GM19238 (cell line): Measurements from ENCODE around the gene BAIAP3.
A peak's percentile ranks its signal among the peaks of the same experiment; 100 is the strongest.

ENCODE experiments used
- DNase-seq: peaks from one replicate; pipeline ENCODE4 v3.0.0; 2011; ENCODE audit warnings: low spot score; ENCODE audit not compliant: insufficient read length

The BAIAP3 gene

DNA sequence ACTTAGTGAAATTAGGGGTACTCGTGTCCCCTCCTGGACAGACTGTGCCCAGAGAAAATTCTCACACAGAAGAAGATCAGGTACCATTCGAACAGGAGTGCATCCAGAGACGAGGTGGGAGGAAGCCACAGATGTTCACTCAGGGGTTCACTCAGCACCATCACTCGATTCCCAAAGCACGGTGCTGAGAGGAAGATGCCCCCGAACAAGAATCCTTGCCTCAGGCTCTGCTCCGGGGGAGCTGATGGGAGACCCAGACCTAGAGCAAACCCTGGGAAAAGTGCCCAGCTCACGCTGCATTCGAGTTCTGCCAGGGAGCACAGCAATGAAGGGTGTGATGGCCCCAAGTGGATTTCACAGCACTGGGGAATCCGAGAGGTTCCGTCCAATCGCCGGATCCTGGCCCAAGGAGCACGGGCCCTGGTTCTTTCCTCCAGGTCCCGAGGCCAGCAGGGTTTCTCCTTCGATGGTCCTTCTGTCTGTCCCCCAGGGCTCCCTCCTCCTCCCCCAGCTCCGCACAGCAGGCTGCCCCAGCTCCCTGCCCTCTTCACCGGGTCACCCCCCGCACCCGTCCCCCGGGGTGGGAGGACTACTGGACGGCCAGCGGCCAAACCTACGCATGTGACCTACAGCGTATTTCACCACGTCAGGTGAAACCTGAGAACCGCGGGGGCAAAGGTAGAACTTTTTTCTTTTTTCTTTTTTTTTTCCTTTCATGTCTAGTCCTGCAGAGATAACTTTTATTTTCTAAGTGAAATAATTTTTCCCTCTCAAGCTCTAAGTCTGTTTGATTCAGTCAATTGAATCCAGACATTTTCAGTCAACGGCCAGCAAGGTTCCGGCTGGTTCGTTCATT is 34.2 kb upstream of the BAIAP3 start:
- no peak for DNase-seq

DNA sequence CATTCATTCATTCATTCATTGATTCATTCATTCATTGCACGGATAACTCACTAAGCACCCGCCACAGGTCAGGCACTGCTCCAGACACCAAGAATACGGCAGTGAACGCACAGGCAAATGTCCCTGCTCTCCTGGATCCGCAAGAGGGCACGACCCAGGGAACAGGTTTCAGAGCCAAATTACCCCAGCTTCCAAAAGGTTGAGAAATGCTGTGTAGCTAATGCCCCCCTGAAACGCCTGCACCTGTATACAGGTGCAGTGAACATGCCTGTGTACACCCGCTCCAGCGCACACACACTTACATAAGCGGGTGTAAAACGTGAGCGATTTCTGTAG is 33.6 kb upstream of the BAIAP3 start:
- DNase-seq: no peak

DNA sequence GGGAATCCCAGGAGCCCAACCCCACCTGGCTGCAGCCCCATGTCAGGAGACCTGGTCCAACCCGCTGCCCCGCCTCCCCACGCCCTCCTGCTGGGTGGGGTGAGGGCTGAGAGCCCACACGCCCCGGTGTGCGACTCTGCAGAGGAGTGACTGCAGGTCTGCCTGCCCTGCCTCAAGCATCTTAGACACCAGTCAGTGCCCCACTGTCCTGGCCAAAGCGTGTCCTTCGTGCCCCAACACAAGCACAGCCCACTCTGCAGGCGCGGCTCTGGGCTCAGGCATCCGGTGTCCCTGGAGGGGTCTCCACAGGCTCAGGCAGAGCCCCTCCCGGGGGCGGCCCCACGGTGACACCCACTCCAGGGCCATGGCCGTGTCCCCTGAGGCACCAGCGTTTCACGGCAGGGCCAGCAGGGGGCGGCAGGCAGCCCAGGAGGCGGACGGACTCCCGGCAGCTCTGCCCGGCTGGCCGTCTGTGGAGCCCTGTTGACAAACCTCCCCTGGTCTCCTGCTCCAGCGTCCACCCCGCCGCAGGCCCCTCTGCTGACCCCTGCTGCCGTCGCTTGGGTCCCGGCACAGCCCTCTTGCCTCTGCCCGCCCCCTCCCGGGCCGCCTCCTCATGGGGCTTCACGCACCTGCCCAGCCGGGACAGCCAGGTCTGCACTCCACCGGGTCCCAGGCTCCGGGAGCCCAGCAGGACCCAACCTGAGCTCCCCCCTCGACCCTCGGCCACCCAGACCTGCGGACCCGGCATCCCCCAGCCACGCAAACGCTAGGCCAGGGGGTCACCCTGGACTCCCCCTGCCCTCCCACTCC is 32.6 kb upstream of the BAIAP3 start:
- peak; percentile 65 for DNase-seq

- no peak for DNase-seq
Observed at GRCh38 chr16:1301562-1301961, 31.9 kb upstream of the BAIAP3 start.

GRCh38 chr16:1305823-1306222 is 27.6 kb upstream of the BAIAP3 start:
- no peak for DNase-seq

DNA sequence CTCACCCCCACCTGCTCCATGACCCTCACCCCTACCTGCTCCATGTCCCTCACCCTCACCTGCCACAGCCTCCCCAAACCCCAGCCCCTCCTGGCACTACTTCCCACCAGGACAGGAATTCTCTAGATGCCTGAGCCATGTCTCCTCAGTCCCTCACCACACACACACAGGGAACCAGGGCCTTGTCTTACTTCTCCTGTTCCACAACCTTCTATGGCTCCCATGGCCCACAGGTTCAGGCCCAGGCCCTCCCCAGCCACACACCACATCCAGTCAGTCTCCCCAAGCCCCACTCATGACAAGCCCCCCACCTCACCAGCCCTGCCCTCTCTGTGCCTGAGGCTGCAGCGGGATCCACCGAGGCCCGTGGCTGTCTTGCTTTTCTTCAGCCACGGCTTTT is 27.1 kb upstream of the BAIAP3 start:
- DNase-seq: no peak

DNA sequence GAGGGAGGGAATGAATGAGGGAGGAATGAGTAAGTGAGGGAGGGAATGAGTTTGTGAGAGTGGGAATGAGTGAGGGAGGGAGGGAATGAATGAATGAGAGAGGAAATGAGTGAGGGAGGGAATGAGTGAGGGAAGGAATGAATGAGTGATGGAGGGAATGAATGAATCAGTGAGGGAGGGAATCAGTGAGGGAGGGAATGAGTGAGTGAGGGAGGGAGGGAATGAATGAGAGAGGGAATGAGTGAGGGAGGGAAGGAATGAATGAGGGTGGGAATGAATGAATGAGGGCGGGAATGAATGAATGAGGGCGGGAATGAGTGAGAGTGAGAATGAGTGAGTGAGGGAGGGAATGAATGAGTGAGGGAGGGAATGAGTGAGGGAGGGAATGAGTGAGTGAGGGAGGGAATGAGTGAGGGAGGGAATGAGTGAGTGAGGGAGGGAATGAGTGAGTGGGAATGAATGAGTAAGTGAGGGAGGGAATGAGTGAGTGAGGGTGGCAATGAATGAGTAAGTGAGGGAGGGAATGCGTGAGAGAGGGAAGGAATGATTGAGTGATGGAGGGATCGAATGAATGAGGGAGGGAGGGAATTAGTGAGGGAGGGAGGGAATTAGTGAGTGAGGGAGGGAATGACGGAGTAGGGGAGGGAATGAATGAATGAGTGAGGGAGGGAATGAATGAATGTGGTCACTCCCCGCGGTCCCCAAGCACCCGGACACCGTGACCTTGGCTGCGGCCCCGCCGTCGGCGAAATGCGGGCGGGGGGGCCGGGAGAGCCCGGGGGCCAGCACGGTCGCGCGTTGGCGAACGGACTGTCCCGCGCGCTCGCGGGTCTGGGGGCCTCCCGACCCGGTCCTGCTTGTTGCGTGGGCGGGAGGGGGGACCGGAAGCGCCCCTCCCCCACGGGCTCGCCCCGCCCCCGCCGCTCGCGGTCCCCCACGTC is 25.1 kb upstream of the BAIAP3 start:
- no peak for DNase-seq

DNA sequence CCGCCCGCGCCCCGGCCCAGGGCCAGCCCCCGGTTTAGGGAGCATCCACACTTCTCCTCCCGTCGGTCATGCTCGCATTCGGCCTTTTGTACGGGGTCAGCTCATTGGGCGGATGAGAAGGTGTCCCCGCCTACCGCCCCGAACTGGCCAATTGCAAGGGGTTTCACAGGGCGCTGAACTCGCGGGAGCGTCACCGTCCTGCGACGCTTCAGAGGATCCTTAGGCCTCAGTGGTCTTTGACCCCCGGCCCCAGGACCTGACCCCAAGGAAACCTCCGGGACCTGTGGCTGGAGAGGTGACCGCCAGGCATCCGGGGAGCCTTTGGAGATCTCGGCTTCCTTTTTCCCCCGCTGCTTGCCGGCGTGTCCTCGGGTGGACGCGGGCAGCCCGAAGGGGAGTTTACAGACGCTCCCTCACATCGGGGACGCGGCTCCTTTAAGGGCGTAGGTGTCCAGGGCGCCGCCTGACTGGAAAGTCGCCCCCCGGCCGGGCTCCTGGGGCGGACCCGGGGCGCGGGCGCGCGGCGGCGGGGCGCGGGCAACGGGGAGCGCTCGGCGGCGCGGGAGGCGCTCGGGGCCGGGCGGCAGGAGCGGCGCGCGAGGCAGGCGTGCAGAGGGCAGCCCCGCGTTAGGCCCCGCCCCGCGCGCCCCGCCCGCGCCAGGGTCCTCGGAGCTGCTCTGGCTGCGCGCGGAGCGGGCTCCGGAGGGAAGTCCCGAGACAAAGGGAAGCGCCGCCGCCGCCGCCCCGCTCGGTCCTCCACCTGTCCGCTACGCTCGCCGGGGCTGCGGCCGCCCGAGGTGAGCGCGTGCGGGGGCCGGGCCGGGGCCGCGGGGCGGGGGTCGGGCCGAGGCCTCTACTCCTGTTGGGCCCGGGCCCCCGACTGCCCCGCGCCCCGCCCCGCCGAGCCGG is 24.2 kb upstream of the BAIAP3 start, which contains the start of gene UBE2I:
Gene UBE2I (plus strand): TSS at position 660 of the 909 bp plus-strand sequence. CDS start 4,395 bp downstream, outside the sequence.
- DNase-seq: peak; percentile 96

DNA sequence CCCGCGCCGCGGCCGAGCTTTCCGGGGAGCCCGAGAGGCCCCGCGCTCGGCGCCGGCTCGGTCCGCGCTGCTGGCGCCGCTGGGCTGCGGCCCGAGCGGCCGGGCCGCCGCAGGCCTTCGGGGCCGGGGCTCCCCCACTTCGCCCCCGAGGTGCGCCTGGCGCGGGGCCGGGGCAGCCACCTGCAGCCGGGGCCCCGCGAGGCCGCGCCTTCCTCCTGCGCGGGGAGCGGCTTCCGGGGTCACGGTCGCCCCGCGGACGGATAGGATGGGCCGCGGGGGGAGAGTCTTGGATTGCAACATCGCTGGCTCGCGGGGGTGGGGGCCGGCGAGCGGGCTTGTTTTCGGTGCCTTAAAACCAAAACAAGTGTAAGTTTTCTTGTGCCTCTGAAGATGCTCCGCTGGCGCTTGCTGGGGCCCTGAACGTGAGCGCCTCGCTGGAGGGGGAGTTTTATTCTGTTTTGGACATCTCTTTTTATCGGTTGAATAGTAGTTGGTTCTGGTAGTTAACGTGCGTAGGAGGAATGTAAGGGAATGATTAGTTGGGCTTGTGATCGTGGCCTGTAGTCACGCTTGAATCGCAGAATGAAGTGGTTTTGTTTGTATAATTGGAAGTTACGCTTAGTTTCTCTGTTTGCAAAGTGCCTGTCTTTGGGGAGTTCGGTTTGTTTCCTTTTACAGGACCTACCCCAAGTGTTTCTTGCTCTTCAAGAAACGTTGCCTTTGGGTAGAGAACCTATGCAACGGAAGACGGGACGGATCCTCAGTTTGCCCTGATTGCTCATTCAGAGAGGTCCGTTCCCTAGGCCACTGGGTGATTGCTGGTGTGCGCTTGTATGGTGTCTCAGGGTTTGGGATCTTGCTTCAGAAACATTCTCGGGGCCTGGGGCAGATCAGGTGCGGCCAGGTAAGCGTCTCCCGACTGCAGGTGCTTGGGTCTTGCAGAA is 23.3 kb upstream of the BAIAP3 start:
- DNase-seq: peak; percentile 53

DNA sequence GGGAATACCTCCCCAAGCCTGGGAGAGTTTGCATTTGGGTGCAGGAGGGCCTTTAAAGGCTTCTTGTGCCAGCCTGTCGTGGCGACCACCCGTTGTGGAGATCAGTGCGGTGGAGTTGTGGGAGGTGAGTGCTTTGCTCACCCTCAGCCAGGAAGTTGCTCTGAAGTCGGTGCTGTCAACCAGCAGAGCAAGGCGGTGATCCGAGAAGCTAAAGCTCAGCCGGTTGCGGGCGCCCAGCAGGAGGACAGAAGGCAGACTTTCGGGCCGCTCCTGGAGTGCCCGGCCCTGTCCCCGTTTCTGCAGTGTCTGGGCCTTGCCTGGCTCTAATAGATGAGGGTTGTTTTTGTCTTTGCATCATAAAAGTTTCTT is 22.6 kb upstream of the BAIAP3 start:
- peak; percentile 66 for DNase-seq

DNA sequence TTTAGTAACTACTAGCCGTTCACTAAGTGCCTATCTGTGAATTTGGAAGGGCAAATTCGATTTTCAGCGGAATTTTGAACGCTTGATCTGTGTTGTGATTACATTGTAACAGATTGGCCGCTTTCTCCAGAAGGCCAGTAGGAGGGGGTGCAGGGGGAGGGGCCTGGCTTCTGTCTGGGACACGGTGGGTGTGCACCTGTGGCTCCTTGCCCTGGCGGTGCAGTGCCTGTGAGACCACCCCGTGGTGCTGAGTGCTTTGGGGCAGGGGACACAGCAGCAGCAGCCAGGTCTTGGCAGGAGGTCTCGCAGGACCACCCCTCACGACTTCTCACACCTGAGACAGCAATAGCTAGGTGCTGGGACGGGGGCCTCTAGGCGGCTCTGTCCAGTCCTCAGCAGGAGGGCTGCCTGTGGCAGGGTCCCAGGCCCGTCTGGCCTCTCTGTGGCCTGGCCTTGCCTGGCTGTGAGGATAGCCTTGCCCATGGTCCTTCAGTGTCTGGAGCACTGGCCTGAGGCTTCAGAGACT is 22.2 kb upstream of the BAIAP3 start:
- no peak for DNase-seq

DNA sequence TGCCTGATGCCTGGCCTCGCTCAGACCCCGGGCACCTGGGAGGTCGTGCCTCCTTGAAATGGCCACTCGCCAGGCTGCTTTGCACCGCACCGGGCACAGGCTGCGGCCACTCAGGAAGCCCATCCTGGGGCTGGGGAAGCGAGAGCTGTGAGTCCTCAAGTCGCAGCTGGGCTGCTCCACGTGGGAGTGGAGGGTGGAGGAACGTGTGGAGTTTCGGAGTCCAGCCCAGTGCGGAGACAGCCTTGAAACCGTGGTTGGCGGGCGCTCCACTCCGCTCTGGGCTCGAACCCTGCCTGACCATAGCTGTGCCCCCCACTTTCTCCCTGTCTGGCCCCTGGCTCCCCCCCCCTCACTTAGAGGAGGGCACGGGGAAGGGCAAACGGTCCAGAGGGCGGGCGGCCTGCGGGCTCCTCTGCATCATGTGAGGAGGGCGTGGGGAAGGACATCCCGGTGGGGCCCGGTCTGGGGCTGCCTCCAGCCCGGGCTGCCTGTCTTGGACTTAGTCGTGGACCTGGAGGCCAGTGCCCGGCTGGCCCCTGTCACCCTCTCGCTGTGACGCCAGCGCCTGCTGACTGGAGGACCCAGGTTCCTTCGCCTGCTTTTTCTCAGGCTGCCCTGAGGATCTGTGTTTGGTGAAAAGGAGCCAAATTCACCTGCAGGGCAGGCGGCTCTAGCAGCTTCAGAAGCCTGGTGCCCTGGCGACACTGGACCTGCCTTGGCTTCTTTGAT is 21.5 kb upstream of the BAIAP3 start:
- no peak for DNase-seq

GRCh38 chr16:1312467-1312816 is 21.0 kb upstream of the BAIAP3 start:
- DNase-seq: no peak

- DNase-seq: no peak
Observed at GRCh38 chr16:1312903-1313302, 20.5 kb upstream of the BAIAP3 start.

DNA sequence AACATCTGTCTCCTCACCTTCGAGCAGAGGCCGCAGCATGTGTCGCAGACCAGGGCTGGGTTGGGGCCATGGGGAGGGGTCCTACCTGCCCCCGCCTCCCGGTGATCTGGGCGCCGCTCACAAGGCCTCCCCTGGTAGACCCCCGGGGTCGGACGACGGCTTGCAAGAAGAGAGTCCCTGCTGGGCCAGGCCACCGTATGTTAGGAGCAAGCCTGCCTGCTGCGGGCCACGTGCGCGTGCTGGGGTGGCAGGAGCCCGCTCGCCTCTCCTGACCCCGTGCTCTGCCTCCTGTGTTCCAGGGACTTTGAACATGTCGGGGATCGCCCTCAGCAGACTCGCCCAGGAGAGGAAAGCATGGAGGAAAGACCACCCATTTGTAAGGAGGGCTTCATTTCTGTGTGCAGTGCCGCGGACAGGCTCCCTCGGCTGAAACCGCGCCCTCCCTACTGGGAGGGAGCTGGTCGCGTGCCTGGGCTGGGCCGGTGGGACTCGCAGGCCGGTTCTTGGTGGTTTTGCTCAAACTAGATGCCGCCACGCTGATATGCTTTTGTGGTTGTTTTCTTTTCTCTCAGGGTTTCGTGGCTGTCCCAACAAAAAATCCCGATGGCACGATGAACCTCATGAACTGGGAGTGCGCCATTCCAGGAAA is 19.6 kb upstream of the BAIAP3 start:
- no peak for DNase-seq

- no peak for DNase-seq
Observed at GRCh38 chr16:1314399-1315068, 18.9 kb upstream of the BAIAP3 start.
